Stimulated activated CD4-positive, alpha-beta T cell treated with anti-CD3 and anti-CD28 coated beads, Interleukin-1b, Interleukin-23, amount 100 ng/mL, for 1 hour (primary cell): ENCODE results near the gene SPTLC1.
"Not testable (repeated sequence)": the region's sequence is repeated elsewhere in the genome, so short reads cannot be mapped to it uniquely, and the experiment has no call there.

Experiments used
- DNase-seq, 2 donors: peaks; one replicate each; pipeline ENCODE4 v3.0.0-alpha.2; 2020; ENCODE audit warnings: low read depth in 2 of 2

The SPTLC1 gene

DNA sequence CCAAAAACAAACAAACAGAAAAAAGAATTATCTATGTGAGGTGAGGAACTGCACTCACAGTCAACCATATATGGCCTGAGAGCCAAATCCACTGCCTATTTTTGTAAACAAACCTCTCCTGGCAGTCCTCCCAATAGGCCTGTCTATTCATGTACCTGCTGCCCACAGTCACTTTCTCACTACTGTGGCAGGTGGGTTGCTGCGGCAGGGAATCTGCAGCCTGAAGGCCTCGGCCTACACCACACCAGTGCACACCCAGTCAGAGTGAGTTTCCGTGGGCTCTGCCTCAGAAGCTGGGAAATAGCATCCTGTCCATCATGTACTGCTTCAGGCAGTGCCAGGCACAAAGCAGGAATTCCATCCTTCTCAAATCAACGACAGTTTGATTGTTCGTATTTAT is 82.3 kb downstream of the SPTLC1 start:
- no peak for DNase-seq

DNA sequence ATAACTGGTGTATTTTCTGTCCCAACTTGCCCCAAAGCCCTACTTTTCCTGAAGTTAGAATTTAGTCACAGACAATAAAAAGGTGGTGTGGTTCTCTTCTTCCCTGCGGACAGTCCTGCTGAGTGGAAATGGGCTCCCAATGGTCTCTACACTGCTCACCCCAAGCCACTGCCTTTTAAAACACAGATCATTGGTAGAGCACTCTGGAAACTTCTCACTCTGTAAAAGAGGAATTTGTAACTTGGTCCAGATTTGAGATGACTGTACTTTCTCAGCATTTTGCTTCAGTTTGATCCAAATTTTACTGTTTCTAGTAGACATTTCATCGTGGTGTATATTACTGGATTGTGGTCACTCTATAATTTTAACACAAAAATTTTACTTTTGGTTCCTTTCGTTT is 84.8 kb downstream of the SPTLC1 start:
- DNase-seq = no peak

DNA sequence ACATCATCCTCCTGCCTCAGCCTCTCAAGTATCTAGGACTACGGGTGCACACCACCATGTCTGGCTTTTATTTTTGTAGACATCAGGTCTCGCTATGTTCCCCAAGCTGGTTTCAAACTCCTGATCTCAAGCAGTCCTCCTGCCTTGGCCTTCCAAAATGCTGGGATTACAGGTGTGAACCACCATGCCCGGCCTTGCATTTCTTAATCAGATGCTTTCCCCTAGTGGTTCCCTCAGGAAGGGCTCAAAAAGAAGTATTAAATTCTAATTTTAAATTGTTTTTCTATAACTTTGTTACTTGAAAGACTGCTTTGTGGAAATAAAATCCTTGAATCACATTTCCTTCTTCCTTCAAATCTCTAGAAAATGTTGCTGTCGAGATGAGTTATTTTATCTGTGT is 85.7 kb downstream of the SPTLC1 start:
- no peak for DNase-seq

DNA sequence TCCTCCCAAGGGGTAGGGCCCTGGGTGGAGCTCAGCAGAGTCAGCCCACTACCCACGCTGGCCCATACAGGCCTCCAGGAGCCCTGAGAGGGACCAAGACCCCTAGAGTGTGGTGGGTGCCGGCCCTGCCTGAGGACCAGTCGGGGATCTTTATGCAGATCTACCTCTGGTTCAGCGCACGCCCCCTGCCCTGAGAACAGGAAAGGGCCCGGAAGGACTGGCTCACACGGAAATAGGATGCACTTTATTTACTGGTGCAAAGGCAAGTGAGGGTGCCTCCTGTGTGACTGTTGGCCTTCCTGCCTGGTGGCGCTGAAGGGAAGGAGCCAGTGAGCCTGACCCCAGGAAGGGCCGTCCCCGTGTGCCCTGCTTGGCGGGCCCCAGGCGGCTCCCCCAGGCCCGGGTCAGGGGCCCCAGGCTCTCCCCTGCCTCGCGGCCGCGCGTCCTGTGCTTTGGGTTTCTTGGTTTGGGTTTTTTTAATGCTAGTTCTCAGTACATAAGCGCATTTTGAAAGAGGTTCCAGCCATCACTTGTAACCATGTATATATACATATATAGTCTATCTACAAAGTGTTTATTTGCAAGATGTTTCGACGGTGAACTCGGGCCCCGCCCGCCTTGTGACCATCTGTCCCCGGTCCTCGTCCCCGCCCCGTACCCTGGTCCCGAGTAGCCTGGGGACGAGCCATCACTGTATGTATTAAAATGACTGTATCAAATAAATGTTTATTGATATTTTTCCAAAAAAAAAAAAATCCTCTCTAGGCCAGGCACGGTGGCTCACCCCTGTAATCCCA is 88.8 kb downstream of the SPTLC1 start:
- no peak for DNase-seq

DNA sequence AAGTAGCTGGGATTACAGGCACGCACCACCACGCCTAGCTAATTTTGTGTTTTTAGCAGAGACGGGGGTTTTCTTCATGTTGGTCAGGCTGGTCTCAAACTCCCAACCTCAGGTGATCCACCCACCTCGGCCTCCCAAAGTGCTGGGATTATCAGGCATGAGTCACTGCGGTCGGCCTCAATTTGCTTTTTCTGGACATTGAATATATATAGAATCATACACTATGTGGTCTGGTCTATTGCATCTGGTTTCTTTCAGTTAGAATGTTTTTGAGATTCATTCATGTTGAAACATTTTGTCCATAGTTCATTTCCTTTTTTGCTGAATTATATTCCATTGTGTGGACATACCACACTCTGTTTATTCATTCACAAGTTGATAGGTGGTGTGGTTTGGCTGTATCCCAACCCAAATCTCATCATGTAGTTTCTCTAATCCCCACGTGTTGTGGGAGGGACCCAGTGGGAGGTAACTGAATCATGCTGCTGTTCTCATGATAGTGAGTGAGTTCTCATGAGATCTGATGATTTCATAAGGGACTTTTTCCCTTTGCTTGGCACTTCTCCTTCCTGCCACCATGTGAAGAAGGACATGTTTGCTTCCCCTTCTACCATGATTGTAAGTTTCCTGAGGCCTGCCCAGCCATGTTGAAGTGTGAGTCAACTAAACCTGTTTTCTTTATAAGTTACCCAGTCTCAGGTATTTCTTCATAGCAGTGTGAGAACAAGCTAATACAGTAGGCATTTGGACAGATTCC is 93.2 kb downstream of the SPTLC1 start:
- not testable (repeated sequence) for DNase-seq

DNA sequence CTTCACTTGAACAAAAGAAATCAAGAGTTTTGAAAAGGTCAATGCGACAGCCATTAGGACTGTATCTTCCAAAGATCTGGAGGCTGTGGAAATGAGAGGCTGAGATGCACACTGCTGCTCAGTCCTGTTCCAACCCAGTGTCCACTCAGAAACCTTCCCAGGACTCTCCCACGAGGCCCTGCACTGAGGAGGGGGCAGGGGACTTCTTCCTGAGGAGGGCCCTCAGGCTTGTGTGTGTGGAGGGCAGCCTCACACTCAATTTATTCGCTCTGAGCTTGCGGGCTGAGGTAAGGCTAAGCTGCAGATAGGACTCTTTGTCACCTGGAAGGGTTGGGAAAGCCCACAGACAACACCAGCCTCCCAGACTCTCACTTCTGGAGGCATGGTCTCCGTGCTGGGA is 95.6 kb downstream of the SPTLC1 start:
- DNase-seq = no peak

DNA sequence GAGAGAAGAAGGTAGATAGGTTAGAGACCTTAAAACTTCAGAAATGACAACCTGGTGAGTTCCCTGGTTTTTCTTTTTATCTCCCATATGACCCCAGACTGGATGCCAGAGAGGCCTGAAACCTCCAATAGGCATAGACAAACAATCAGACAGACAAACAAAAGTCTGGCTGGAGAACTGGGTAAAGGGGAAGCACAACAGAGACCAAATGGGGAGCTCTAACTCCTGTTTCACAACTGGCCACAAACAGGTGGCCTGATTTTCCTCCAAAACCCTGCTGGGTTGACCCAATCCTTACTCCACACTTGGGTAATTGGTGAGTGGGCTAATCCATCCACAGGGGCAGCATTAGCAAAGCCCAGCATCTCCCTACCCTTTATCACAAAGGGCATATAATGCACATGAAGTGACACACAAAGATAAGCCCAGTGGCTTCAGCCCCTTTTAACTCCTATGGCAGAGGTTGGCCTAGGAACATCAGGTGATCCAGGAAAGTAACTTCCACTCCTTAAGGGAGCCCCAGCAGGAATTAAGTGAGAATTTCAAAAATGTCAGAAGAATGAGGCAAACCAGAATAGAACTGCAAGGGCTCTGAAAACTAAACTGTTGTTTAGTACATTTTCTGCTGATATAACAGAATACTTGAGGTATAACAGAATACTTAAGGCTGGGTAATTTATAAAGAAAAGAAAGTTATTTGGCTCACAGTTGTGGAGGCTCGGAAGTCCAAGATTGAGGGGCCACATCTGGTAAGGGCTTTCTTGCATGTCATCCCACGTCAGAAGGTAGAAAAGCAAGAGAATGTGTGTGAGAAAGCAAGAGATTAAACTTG is 104.3 kb downstream of the SPTLC1 start:
- no peak for DNase-seq

DNA sequence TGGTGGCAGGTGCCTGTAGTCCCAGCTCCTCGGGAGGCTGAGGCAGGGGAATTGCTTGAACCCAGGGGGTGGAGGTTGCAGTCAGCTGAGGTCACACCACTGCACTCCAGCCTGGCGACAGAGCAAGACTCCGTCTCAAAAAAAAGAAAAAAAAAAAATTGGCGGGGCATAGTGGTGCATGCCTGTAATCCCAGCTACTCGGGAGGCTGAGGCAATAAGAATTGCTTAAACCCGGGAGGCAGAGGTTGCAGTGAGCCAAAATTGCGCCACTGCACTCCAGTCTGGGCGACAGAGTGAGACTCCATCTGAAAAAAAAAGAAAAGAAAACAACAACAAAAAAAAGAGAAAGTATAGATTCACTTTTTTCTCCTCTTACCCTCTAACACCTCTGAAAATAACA is 105.0 kb downstream of the SPTLC1 start:
- DNase-seq = not testable (repeated sequence)

DNA sequence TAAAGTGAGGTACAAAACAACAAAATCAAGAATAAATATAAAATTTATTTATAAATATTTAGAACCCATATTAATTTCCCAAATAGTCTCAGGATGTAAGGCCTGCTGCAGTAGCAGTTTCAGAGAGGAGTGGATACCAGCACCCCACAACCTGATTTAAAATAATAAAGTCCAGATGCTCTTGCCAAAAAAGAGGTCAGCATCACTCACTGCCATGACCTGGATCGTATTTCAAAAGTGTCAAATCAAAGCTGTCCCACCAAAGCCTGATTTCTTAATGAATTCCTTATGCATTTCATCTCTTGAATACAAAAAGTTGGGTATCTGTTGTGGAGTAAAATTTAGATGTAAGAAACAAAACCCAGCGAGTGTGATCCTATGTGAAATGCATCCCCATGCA is 107.2 kb downstream of the SPTLC1 start:
- no peak for DNase-seq

DNA sequence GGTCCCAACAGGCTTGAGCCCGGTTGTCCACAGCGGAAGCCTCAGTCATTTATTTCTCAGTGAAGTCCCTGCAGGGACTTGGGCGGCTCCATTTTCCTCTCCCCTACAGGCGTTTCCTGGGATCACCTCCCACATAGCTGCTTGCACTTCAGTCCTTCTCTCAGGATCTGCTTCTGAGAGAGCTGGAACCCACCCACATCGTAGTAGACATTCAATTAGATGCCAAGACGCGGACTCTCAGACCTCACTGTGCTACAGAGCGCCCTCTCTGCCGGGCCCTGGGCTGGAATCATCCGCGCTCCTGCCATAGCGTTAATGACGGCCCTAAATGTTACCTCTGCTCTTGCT is 111.2 kb downstream of the SPTLC1 start:
- no peak for DNase-seq

DNA sequence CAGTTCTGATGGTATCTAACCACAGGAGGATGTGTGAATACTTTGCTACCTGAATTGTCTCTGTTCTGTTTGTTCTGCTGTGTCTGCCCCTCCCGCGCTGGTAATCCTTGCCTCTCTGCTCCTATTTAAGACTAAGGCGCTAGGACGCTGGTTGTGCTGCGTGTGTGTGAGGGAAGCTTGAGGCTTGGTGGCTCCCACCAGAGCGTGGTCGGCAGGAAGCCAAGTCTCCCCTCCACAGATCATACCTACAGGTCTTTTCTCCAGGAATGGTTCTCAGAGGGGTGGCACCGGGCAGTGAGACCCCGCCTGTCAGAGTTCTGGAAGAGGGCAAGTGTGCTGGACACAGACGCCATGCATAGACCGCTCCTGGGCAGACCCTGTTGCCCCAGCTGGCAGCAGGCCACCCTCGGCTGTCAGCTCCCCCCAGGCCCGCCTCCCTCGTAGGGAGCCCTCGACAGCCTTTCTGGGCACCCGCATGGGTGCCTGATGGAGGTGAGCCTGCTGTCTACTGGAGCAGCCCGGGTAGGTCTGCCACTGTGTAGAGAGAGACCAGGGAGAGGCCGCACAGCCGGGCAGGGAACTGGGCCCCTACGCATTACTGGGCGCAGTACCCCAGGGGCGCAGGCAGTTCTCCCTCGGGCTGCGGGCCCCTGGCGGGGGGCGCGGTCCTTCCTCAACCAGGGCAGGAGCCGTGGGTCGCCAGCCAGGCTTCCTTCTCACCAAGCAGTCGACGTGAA is 111.7 kb downstream of the SPTLC1 start:
- no peak for DNase-seq

DNA sequence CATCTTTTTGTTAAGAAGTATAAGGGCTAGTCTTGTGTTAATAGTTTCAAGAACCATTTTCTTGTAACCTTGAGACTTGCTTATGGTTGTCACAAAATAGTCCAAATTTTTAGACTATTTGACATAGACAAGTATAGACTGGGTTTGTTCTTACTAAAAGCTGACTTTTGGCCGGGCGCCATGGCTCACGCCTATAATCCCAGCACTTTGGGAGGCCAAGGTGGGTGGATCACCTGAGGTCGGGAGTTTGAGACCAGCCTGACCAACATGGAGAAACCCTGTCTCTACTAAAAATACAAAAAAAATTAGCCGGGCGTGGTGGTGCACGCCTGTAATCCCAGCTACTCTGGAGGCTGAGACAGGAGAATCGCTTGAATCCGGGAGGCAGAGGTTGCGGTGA is 113.3 kb downstream of the SPTLC1 start:
- not testable (repeated sequence) for DNase-seq

DNA sequence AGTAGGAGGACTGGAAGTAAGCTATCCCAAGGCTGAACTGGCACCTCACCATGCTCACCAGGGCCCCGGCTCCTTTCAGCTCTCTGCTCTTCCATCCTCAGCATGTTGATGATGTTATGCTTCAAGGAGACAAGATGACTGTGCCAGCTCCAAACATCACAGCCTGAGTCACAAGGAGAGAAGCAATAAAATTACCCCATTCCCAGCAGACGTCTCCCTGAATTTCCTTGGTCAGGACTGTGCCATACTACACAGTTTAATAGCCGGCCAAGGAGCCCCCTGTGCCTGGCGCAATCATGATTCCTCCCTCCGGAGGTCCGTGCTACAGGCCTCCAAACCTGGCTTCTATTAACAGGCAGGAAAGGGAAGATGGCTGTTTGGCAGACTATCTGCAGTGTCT is 114.0 kb downstream of the SPTLC1 start:
- no peak for DNase-seq

DNA sequence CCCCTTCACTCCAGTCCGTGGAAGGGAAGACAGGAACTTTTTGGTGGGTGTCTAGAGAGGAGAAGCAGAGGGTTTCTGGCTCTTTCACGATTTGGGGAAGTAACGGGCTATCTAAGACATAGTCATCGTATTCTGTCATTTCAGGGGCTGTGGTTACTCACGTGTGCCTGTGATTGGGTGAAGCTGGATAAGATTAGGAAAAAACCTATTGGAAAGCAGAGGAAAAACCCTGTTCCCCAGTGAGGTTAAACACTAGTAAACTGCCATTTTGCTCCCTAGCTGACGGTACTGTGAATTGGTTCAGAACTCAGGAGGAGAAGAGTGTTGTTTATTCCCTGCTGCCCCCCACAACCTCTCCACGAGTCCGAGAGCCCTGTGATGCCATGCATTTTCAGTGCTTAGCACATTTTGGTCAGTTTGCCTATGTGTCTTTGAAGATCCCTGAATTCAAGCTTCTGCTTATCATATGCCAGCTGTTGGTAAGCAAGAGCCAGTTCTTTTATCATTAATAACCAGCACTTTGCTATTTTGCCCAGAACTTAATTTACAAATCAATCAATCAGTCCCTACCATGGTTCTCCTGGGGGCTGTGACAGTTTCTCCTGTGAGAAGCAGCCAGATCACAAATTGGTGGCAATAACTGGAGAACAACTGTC is 120.1 kb downstream of the SPTLC1 start:
- DNase-seq = no peak

DNA sequence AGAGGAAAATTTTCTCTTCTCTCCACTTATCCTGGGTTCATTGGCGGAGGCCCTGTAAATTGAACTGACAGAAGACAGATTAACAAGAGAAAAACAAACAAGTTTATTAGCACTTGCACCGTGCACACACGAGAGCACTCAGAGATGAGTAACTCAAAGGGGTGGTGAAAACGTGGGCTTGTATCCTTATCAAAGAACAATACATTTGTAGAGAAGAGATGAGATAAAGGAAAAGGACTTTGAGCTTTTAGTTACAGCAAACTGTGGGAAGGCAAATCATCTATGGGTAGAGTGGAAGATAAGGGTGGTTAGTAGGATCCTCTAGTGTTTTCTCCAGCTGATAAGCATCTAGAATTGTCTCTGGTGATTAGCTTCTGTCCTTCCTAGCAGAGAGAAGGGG is 120.8 kb downstream of the SPTLC1 start:
- no peak for DNase-seq

DNA sequence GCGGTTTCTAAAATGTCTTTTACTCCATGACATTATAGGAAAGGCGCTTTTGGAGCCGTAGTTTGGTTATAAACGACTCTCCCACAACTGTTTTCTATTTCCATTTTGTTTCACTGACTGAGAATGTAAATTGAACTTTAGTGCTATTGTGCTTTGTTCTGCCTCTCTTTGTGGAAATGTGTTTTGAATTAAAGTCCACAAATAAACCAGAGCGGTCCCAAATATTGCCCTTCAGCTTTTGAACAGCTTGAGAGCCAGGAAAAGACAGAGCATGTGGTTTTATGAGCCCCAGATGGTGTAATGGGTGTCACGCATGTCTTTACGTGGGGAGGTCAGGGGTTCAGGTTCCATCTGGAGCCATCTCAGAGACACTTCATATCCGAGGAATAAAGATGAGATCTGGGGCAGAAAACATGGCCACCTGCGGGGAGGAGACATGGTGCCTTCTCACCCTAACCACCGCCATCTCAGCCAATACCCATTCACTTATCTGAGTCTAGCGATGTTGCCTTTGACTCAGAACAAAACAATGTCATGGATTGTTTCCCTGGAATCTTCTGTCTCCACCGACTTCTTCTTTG is 122.7 kb downstream of the SPTLC1 start:
- no peak for DNase-seq

DNA sequence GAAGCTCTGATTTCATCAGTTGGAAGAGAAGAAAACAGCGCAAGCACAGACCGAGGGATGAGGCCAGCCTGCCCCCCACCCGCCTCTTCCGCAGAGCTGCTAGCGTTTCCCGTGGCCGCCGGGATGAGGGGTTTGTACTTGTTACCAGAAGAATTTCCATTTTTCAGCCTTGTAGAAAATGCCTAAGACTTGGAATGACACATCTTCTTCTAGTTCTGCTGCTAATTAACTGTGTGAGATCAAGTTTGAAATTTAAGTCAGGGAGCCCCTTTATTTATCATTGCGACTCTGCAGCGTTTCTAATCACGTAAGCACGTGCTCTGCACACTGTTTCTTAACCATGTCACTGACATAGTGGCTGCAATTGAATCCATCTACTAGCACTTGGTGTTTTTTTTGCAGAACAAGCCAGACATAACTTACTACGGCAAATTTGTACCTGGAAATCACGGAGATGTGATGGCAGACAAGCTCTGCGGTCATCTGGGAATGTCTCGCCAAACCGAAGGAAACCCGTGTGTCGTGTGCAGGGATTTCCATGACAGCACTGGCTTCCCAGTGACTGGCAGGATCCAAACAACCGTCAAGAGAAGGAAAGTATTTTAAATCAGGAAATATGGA is 123.4 kb downstream of the SPTLC1 start:
- no peak for DNase-seq

DNA sequence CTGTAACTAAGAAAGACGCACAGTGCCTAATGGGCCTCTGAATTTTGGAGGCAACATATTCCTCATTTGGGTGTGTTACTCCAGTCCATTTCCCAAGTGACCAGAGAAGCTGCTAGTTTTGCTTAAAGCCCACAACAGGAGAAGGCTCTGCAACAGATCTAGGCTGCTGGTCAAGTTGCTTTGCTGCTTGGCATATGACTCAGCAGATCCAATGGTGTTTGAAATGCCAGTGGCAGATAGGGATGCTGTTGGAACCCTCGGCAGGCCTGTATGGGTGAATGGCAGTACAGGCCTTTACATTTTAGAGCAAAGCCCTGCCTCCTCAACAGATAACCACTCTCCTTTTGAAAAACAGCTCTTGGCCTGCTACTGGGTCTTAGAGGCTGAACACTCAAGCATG is 129.0 kb downstream of the SPTLC1 start:
- no peak for DNase-seq

DNA sequence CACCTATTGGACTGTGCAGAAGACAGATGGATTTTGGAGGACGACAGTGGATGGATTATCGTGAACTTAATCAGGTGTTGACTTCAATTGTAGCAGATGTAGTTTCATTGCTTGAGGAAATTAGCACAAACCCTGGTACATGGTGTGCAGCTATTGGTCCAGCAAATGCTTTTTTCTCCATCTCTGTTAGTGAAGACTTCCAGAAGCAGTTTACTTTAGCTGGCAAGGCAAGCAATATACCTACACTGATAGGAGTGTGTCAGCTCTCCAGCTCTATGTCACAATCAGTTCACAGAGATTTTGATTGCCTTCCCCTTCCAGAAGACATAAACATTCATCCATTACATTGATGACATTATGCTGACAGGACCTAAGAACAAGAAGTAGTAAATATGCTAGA is 129.5 kb downstream of the SPTLC1 start:
- no peak for DNase-seq
